GM10266 (cell line): ENCODE results near the gene ZER1.
"Not testable (repeated sequence)": the region's sequence is repeated elsewhere in the genome, so short reads cannot be mapped to it uniquely, and the experiment has no call there.

Experiments used
- DNase-seq: peaks from one replicate; pipeline ENCODE4 v3.0.0; 2012; ENCODE audit errors: extremely low spot score
- CTCF ChIP-seq: IDR thresholded peaks from 2 replicates; pipeline ENCODE4 v1.5.1; 2012; ENCODE audit warnings: mild to moderate bottlenecking, low read depth; ENCODE audit not compliant: control insufficient read depth, insufficient read depth; ENCODE audit errors: missing control alignments

The ZER1 gene

GRCh38 chr9:128809831-128810230 is 38.1 kb upstream of the ZER1 start:
- TF ChIP-seq CTCF = no peak
- DNase-seq = no peak

- no peak for TF ChIP-seq CTCF
- DNase-seq = no peak
Observed at GRCh38 chr9:128809036-128809599, 37.4 kb upstream of the ZER1 start.

GRCh38 chr9:128808543-128808942 is 36.8 kb upstream of the ZER1 start:
- no peak for TF ChIP-seq CTCF
- DNase-seq = no peak

- TF ChIP-seq CTCF = no peak
- no peak for DNase-seq
Observed at GRCh38 chr9:128807827-128808226, 36.1 kb upstream of the ZER1 start.

- TF ChIP-seq CTCF = no peak
- no peak for DNase-seq
Observed at GRCh38 chr9:128805661-128806060, 33.9 kb upstream of the ZER1 start.

- DNase-seq = no peak
- TF ChIP-seq CTCF = no peak
Observed at GRCh38 chr9:128802482-128802881, 30.8 kb upstream of the ZER1 start.

GRCh38 chr9:128800061-128800460 is 28.3 kb upstream of the ZER1 start:
- TF ChIP-seq CTCF = no peak
- no peak for DNase-seq

GRCh38 chr9:128798896-128799295 is 27.2 kb upstream of the ZER1 start:
- TF ChIP-seq CTCF = no peak

GRCh38 chr9:128794961-128795360 is 23.2 kb upstream of the ZER1 start:
- not testable (repeated sequence) for DNase-seq

More at GRCh38 chr9:128798896-128799295, 27.2 kb upstream of the ZER1 start:
- no peak for DNase-seq
